H1 (cell line): ENCODE measurements around the gene MCFD2. TPM values are rescaled to one million over a fixed set of nuclear protein-coding genes. Genes with fewer than 3 reads are reported as not detected.

Experiments used
- CTCF ChIA-PET: fragments of 300-600 bp; sonication (Branson Sonifier 250); formaldehyde crosslinking; loops from one replicate; lab custom pipeline; 2021; ENCODE audit not compliant: partially characterized antibody; lab: Charles Lee
- POLR2A ChIA-PET: fragments of 300-600 bp; sonication (Branson Sonifier 250); formaldehyde crosslinking; loops from one replicate; lab custom pipeline; 2021; ENCODE audit warnings: inconsistent platforms; ENCODE audit not compliant: partially characterized antibody; lab: Charles Lee
- DNase-seq, 2 experiments: peaks; one replicate each; pipeline versions ENCODE4 v3.0.0 to v3.0.0-alpha.2; 2010 to 2022; ENCODE audit warnings: low spot score in 2 of 2, low read depth in 1 of 2, mixed read lengths in 1 of 2
- FAIRE-seq: peaks from 2 replicates; lab custom pipeline; 2011; peaks lifted over from hg19 to GRCh38; lab: Jason Lieb, UNC
- H2AFZ ChIP-seq: 2 replicates; pipeline ENCODE4 v1.8.1; 2012; ENCODE audit warnings: low read length, inconsistent platforms
- H2AK5ac ChIP-seq: 2 replicates; pipeline ENCODE4 v1.6.1; 2013; ENCODE audit warnings: low read depth, low read length
- H2BK120ac ChIP-seq: replicated peaks from 2 replicates; pipeline ENCODE3; 2013; ENCODE audit warnings: low read depth, low read length, inconsistent platforms
- H2BK12ac ChIP-seq: 2 replicates; pipeline ENCODE4 v1.6.1; 2013; ENCODE audit warnings: low read depth, low read length
- H2BK15ac ChIP-seq: 2 replicates; pipeline ENCODE4 v1.6.1; 2013; ENCODE audit warnings: low read length
- H2BK20ac ChIP-seq: 2 replicates; pipeline ENCODE4 v1.6.1; 2013; ENCODE audit warnings: low read length
- H2BK5ac ChIP-seq: 2 replicates; pipeline ENCODE4 v1.6.1; 2013; ENCODE audit warnings: low read depth, low read length
- H3K14ac ChIP-seq: 2 replicates; pipeline ENCODE4 v1.6.1; 2013; ENCODE audit warnings: inconsistent platforms; ENCODE audit not compliant: insufficient read length
- H3K18ac ChIP-seq: 2 replicates; pipeline ENCODE4 v1.6.1; 2013; ENCODE audit warnings: low read length; ENCODE audit errors: extremely low read depth
- H3K23ac ChIP-seq: 2 replicates; pipeline ENCODE4 v1.6.1; 2013; ENCODE audit warnings: inconsistent platforms; ENCODE audit not compliant: insufficient read length
- H3K23me2 ChIP-seq: 2 replicates; pipeline ENCODE4 v1.6.1; 2013; ENCODE audit warnings: low read depth, low read length
- H3K27ac ChIP-seq: 2 replicates; pipeline ENCODE4 v1.6.1; 2011; ENCODE audit warnings: low read depth, low read length, inconsistent platforms
- H3K27me3 ChIP-seq, 4 experiments: replicated peaks in 1 of 4; 1 replicate in 1 of 4; 2 replicates in 3 of 4; pipeline versions ENCODE4 v1.6.1 to v1.8.1; 2011 to 2013; ENCODE audit warnings: low read length in 3 of 4, mild to moderate bottlenecking in 3 of 4, inconsistent platforms in 2 of 4, mixed read lengths in 2 of 4, moderate library complexity in 1 of 4; ENCODE audit not compliant: control insufficient read depth in 3 of 4, insufficient read depth in 3 of 4; ENCODE audit errors: extremely low read depth in 1 of 4
- H3K36me3 ChIP-seq, 4 experiments: 2 replicates each; pipeline versions ENCODE4 v1.6.1 to v1.8.1; 2011 to 2013; ENCODE audit warnings: mild to moderate bottlenecking in 4 of 4, low read length in 3 of 4, moderate library complexity in 2 of 4, control low read depth in 1 of 4, inconsistent platforms in 1 of 4; ENCODE audit not compliant: insufficient read depth in 4 of 4, control insufficient read depth in 2 of 4
- H3K4ac ChIP-seq: replicated peaks from 2 replicates; pipeline ENCODE3; 2013; ENCODE audit warnings: low read length, low read depth, mixed read lengths, inconsistent platforms; ENCODE audit not compliant: insufficient read length
- H3K4me1 ChIP-seq, 4 experiments: replicated peaks in 1 of 4; 1 replicate in 1 of 4; 2 replicates in 3 of 4; pipeline versions ENCODE4 v1.6.1 to v1.8.1; 2011 to 2013; ENCODE audit warnings: low read length in 3 of 4, inconsistent platforms in 2 of 4, mixed read lengths in 1 of 4; ENCODE audit not compliant: insufficient read depth in 4 of 4, control insufficient read depth in 3 of 4
- H3K4me2 ChIP-seq, 2 experiments: 2 replicates each; pipeline versions ENCODE4 v1.6.1 to v1.8.1; 2011 to 2013; ENCODE audit warnings: low read depth in 2 of 2, low read length in 2 of 2, control low read depth in 1 of 2, inconsistent platforms in 1 of 2, mild to moderate bottlenecking in 1 of 2; ENCODE audit not compliant: insufficient read depth in 1 of 2
- H3K4me3 ChIP-seq, 4 experiments: fragments of 200-600, 300-600 bp in 1 of 4; sonication (generic), shearing (Covaris generic), sonication (Bioruptor Twin) in 1 of 4; 2 replicates each; pipeline versions ENCODE4 v1.5.1 to v1.8.1; 2011 to 2016; ENCODE audit warnings: low read length in 4 of 4, low read depth in 3 of 4, control low read depth in 2 of 4, inconsistent platforms in 2 of 4, mild to moderate bottlenecking in 2 of 4, mixed read lengths in 1 of 4, moderate library complexity in 1 of 4; ENCODE audit not compliant: insufficient read depth in 2 of 4; ENCODE audit errors: extremely low read depth in 1 of 4
- H3K56ac ChIP-seq: replicated peaks from 2 replicates; pipeline ENCODE3; 2013; ENCODE audit warnings: low read depth, mild to moderate bottlenecking, mixed read lengths, low read length, inconsistent platforms; ENCODE audit not compliant: insufficient read length
- H3K79me1 ChIP-seq: 2 replicates; pipeline ENCODE4 v1.6.1; 2013; ENCODE audit warnings: low read depth, low read length, control low read depth
- H3K79me2 ChIP-seq, 2 experiments: 2 replicates each; pipeline versions ENCODE4 v1.6.1 to v1.8.1; 2012 to 2013; ENCODE audit warnings: low read length in 2 of 2, mild to moderate bottlenecking in 2 of 2, inconsistent platforms in 1 of 2; ENCODE audit not compliant: insufficient read depth in 2 of 2, control insufficient read depth in 1 of 2
- H3K9ac ChIP-seq, 4 experiments: replicated peaks in 1 of 4; 1 replicate in 1 of 4; 2 replicates in 3 of 4; pipeline versions ENCODE4 v1.6.1 to v1.8.1; 2011 to 2013; ENCODE audit warnings: low read depth in 3 of 4, low read length in 3 of 4, control low read depth in 2 of 4, mild to moderate bottlenecking in 2 of 4, moderate library complexity in 2 of 4, inconsistent platforms in 1 of 4; ENCODE audit errors: extremely low read depth in 1 of 4
- H3K9me3 ChIP-seq, 2 experiments: 2 replicates each; pipeline versions ENCODE4 v1.6.1 to v1.8.1; 2012 to 2013; ENCODE audit warnings: mild to moderate bottlenecking in 2 of 2, moderate library complexity in 2 of 2, control low read depth in 1 of 2, inconsistent platforms in 1 of 2, low read depth in 1 of 2, low read length in 1 of 2, mixed read lengths in 1 of 2; ENCODE audit not compliant: insufficient read depth in 2 of 2
- H4K20me1 ChIP-seq, 2 experiments: replicated peaks in 1 of 2; 2 replicates each; pipeline versions ENCODE3 to v1.8.1; 2011 to 2013; ENCODE audit warnings: inconsistent platforms in 2 of 2, low read length in 2 of 2, mild to moderate bottlenecking in 1 of 2; ENCODE audit not compliant: insufficient read depth in 2 of 2, control insufficient read depth in 1 of 2
- H4K5ac ChIP-seq: 2 replicates; pipeline ENCODE4 v1.6.1; 2013; ENCODE audit warnings: low read length, low read depth, mixed read lengths, inconsistent platforms; ENCODE audit not compliant: insufficient read length
- H4K8ac ChIP-seq: 2 replicates; pipeline ENCODE4 v1.8.0; 2013; ENCODE audit warnings: mild to moderate bottlenecking, moderate library complexity, low read length, inconsistent platforms; ENCODE audit not compliant: insufficient read depth; ENCODE audit errors: extremely low read depth
- H4K91ac ChIP-seq: replicated peaks from 2 replicates; pipeline ENCODE3; 2013; ENCODE audit warnings: low read length, mixed read lengths, inconsistent platforms; ENCODE audit not compliant: insufficient read length
- ATF3 ChIP-seq: IDR thresholded peaks from 2 replicates; pipeline ENCODE4 v1.6.1; 2011; ENCODE audit warnings: low read depth, mild to moderate bottlenecking, low read length; ENCODE audit not compliant: insufficient read depth
- CTCF ChIP-seq, 3 experiments: IDR thresholded peaks; 1 replicate in 2 of 3; 2 replicates in 1 of 3; pipeline versions ENCODE4 v1.5.1 to v1.6.1; 2011; ENCODE audit warnings: low read length in 3 of 3, mild to moderate bottlenecking in 3 of 3, inconsistent platforms in 2 of 3, low read depth in 1 of 3, moderate library complexity in 1 of 3; ENCODE audit not compliant: insufficient read depth in 1 of 3; ENCODE audit errors: control extremely low read depth in 1 of 3
- FOSL1 ChIP-seq: IDR thresholded peaks from 2 replicates; pipeline ENCODE4 v1.6.1; 2011; ENCODE audit warnings: mild to moderate bottlenecking, low read depth, low read length, moderate library complexity; ENCODE audit not compliant: insufficient read depth
- JUND ChIP-seq: IDR thresholded peaks from 2 replicates; pipeline ENCODE4 v1.6.1; 2011; ENCODE audit warnings: mild to moderate bottlenecking, improper control_type of control experiment, low read length
- MAFK ChIP-seq: IDR thresholded peaks from 2 replicates; pipeline ENCODE4 v1.6.1; 2012; ENCODE audit warnings: low read depth, mild to moderate bottlenecking, improper control_type of control experiment, low read length
- NRF1 ChIP-seq: IDR thresholded peaks from 2 replicates; pipeline ENCODE4 v1.6.1; 2011; ENCODE audit warnings: mild to moderate bottlenecking, low read depth, low read length, improper control_type of control experiment
- POU5F1 ChIP-seq: IDR thresholded peaks from 2 replicates; pipeline ENCODE4 v1.6.1; 2011; ENCODE audit warnings: low read depth, mild to moderate bottlenecking, low read length, moderate library complexity
- SIX5 ChIP-seq: IDR thresholded peaks from 2 replicates; pipeline ENCODE4 v1.6.1; 2011; ENCODE audit warnings: mild to moderate bottlenecking, low read depth, low read length
- TCF12 ChIP-seq: IDR thresholded peaks from 2 replicates; pipeline ENCODE4 v1.6.1; 2011; ENCODE audit warnings: low read depth, mild to moderate bottlenecking, low read length
- TEAD4 ChIP-seq: IDR thresholded peaks from 2 replicates; pipeline ENCODE4 v1.6.1; 2012; ENCODE audit warnings: low read depth, low read length, inconsistent platforms, mixed read lengths
- WGBS, 2 experiments: shearing (Covaris generic) in 1 of 2; methylation state at CpG; one replicate each; pipeline versions ENCODE4 v1.1.6 to v1.1.7; 2013 to 2015; ENCODE audit warnings: low lambda C conversion rate in 2 of 2, mixed read lengths in 2 of 2, inconsistent platforms in 1 of 2, low coverage in 1 of 2, missing lambda C conversion rate in 1 of 2; ENCODE audit not compliant: insufficient replicate concordance in 2 of 2, insufficient coverage in 1 of 2, insufficient read length in 1 of 2; ENCODE audit errors: extremely low coverage in 1 of 2, missing lambda C conversion rate in 1 of 2; 5-methylcytosine and 5-hydroxymethylcytosine counted together
- polyA plus RNA-seq, 7 experiments: library from polyadenylated mRNA; depleted of rRNA in 3 of 7; stranded (reverse) in 5 of 7; unstranded in 2 of 7; fragments of >200 nt in 5 of 7; fragments of 200-250 nt in 2 of 7; gene quantifications; 1 replicate in 5 of 7; 2 replicates in 1 of 7; 4 replicates in 1 of 7; pipeline versions ENCODE4 v1.2.1 to v1.2.3, GENCODE V29; 2011 to 2013; ENCODE audit warnings: missing spikeins in 2 of 7, mixed read lengths in 2 of 7
- total RNA-seq: library from RNA; stranded (reverse); fragmentation: NEBNext Ultra II Directional; extraction: Animal tissue kit (Norgen Biotek cat#: 25700); gene quantifications from 2 replicates; pipeline ENCODE4 v1.2.1, GENCODE V29; 2021
- TF ChIP-seq, protein P1 (sequence below): IDR thresholded peaks from 2 replicates; pipeline ENCODE4 v1.6.1; 2011; ENCODE audit warnings: low read length, improper control_type of control experiment

The MCFD2 gene
- total and polyA plus RNA-seq, 2 of the 8 experiments (the other 6 are each of a cell fraction or from before 2014, with no cell fraction given), result 35.2 to 76.2 TPM

DNA sequence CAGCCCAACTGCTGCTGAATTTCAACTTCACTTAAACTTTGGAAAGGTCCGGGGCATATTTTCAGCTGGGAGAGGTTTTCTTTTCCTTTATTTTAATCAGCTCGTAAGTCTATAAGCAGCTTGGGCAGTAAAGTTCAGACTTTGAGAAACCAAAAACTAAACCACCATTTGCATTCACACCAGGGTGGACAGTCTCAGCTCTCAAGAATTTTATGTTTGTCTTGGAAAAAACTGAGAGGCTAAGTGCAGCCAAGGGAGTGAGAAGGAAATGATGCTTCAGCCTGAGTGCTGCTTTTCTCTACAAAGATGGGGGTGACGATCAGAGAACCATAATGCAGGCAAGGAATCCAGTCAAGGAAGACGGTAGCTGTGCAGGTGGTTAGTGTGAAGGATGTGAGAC is 30.2 kb downstream of the MCFD2 start:
- Histone ChIP-seq H2AFZ (no peak overlapping the region), H3K18ac (no peak overlapping the region), H2BK12ac (no peak overlapping the region), H3K27ac (no peak overlapping the region), H3K36me3 (no peaks in the 10 kb centered on the region), H3K9me3 (no peaks in the 10 kb centered on the region), H2BK5ac (no peak overlapping the region), H2AK5ac (no peak overlapping the region), H4K20me1 (no peaks in the 10 kb centered on the region), H4K5ac (no peak overlapping the region), H3K56ac (no peak overlapping the region), H3K23ac (no peak overlapping the region), H3K4me1 (peaks cover 0 to 7% (median 1%) of the 10 kb centered on the region in 4 experiments; a peak in 1 of 7 replicates), H3K27me3 (no peaks in the 10 kb centered on the region), H4K91ac (no peak overlapping the region), H4K8ac (no peak overlapping the region), H3K4ac (no peak overlapping the region), H3K4me2 (no peak overlapping the region), H2BK20ac (no peak overlapping the region), H3K4me3 (no peak overlapping the region), H3K14ac (no peak overlapping the region), H2BK15ac (no peak overlapping the region), H3K79me1 (no peaks in the 10 kb centered on the region), H3K23me2 (no peaks in the 10 kb centered on the region), H3K79me2 (no peaks in the 10 kb centered on the region), H3K9ac (no peak overlapping the region), H2BK120ac (no peak overlapping the region)
- CTCF ChIA-PET, result interaction anchor here (0.6 to 9.5 kb wide), 11 partner anchors 8 to 1366 kb away, joined by 3 to 93 read pairs (median 4); no protein-coding TSS in a partner anchor
- POLR2A ChIA-PET, result no interaction called here
- FAIRE-seq (no peak), DNase-seq (no peak)
- 92% methylated on average over 4 of the region's 4 CpGs; no CpG with 5 or more reads in 1 of the 2 experiments for WGBS, 2 experiments
- TF ChIP-seq TEAD4 (no peak), TCF12 (no peak), FOSL1 (no peak), ATF3 (no peak), NRF1 (no peak), JUND (no peak), SIX5 (no peak), MAFK (no peak), CTCF (IDR thresholded peaks at IDR 0.05; ENCODE audit: control extremely low read depth in 1 of 3, insufficient read depth in 1 of 3, low read depth in 1 of 3, low read length in 3 of 3) (no peak), POU5F1 (no peak)
- TF ChIP-seq, protein P1, sequence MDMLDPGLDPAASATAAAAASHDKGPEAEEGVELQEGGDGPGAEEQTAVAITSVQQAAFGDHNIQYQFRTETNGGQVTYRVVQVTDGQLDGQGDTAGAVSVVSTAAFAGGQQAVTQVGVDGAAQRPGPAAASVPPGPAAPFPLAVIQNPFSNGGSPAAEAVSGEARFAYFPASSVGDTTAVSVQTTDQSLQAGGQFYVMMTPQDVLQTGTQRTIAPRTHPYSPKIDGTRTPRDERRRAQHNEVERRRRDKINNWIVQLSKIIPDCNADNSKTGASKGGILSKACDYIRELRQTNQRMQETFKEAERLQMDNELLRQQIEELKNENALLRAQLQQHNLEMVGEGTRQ, result no peak
